ENCODE data around the gene HDDC2.

GRCh38 chr6:125274935-125275334, 26.8 kb downstream of the HDDC2 start:
- no peak for TF ChIP-seq EZH2 (IDR thresholded peaks at IDR 0.05; ENCODE audit: insufficient read depth, poor library complexity, severe bottlenecking)
- no peak for TF ChIP-seq EZH2phosphoT487 (IDR thresholded peaks at IDR 0.05; ENCODE audit: insufficient read depth, low read depth)

Measured in GM23248 (cell line).